H1 (cell line): ENCODE results near the gene SLC8A3. TPM values are rescaled to one million over a fixed set of nuclear protein-coding genes. Genes with fewer than 3 reads are reported as not detected.

Experiments used
- SIN3A ChIP-seq, 2 experiments: IDR thresholded peaks in 1 of 2; conservative IDR thresholded peaks in 1 of 2; 2 replicates each; pipeline ENCODE4 v1.6.1; 2011 to 2012; ENCODE audit warnings: low read length in 2 of 2, improper control_type of control experiment in 1 of 2, low read depth in 1 of 2, mild to moderate bottlenecking in 1 of 2
- polyA plus RNA-seq, 7 experiments: library from polyadenylated mRNA; depleted of rRNA in 3 of 7; stranded (reverse) in 5 of 7; unstranded in 2 of 7; fragments of >200 nt in 5 of 7; fragments of 200-250 nt in 2 of 7; gene quantifications; 1 replicate in 5 of 7; 2 replicates in 1 of 7; 4 replicates in 1 of 7; pipeline versions ENCODE4 v1.2.1 to v1.2.3, GENCODE V29; 2011 to 2013; ENCODE audit warnings: missing spikeins in 2 of 7, mixed read lengths in 2 of 7
- total RNA-seq: library from RNA; stranded (reverse); fragmentation: NEBNext Ultra II Directional; extraction: Animal tissue kit (Norgen Biotek cat#: 25700); gene quantifications from 2 replicates; pipeline ENCODE4 v1.2.1, GENCODE V29; 2021
- TF ChIP-seq, protein P1 (sequence below): IDR thresholded peaks from 2 replicates; pipeline ENCODE4 v1.6.1; 2011; ENCODE audit warnings: low read length, improper control_type of control experiment
- TF ChIP-seq, protein P2 (sequence below): IDR thresholded peaks from 2 replicates; pipeline ENCODE4 v1.6.1; 2011; ENCODE audit warnings: low read depth, mild to moderate bottlenecking, low read length; ENCODE audit not compliant: insufficient read depth

Gene SLC8A3
- total and polyA plus RNA-seq, 2 of the 8 experiments (the other 6 are each of a cell fraction or from before 2014, with no cell fraction given), result 0.38 to 1.1 TPM

DNA sequence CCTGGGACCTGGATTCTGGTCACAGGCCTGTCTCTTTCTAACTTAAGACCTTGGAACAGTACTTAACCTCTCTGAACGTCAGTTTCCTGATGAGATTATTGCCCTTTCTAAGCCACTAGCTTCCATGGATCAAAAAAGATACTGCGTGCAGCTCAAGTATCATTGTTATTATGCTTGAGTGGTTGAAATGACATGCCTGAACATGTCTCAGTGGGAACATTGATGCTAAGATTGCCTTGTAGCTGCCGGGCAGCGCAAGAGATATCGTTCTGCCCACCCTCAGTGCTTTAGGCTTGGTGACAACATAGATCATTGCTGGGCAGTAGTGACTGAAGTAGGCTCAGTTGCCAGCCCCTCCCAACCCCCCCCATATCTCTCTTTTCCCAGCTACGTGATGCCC lies 177.7 kb downstream of the SLC8A3 start (continued):
- TF ChIP-seq SIN3A (conservative IDR thresholded peaks at IDR 0.05 in 1 of 2, IDR thresholded peaks at IDR 0.05 in 1 of 2; ENCODE audit: low read depth in 1 of 2, low read length in 2 of 2), result no peak
- TF ChIP-seq, protein P1, sequence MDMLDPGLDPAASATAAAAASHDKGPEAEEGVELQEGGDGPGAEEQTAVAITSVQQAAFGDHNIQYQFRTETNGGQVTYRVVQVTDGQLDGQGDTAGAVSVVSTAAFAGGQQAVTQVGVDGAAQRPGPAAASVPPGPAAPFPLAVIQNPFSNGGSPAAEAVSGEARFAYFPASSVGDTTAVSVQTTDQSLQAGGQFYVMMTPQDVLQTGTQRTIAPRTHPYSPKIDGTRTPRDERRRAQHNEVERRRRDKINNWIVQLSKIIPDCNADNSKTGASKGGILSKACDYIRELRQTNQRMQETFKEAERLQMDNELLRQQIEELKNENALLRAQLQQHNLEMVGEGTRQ, result no peak
- TF ChIP-seq, protein P2, sequence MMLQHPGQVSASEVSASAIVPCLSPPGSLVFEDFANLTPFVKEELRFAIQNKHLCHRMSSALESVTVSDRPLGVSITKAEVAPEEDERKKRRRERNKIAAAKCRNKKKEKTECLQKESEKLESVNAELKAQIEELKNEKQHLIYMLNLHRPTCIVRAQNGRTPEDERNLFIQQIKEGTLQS, result no peak
